ENCODE measurements around the gene TIPIN.

Gene TIPIN

DNA sequence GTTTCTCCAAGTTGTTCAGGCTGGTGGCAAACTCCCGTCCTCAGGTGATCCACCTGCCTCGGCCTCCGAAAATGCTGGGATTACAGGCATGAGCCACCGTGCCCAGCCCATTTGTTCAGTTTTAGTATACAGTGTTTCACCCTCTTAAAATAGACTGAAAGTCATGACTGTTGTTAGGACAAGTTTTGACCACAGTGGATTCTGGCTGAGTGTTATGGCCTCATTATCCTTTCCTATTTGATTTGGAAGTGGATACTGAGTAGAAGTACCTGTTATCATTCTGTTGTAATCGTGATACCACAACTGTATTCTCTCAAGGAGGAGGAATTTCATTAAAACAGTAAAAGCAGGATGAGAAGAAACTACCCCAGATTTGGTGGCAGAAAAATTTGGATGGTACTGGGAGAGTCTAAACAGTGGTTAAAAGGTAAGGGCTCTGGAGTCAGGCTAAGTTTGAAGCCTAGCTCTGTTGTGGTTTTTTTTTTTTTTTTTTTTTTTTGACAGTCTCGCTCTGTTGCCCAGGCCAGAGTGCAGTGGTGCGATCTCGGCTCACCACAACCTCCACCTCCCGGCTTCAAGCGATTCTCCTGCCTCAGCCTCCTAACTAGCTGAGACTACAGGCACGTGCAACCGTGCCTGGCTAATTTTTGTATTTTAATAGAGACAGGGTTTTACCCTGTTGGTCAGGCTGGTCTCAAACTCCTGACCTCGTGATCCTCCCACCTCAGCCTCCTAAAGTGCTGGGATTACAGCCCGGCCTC lies 32.8 kb upstream of the TIPIN start:
- H3K9me3 ChIP-seq (ENCODE audit: severe bottlenecking): no peaks in the 10 kb centered on the region
- H3K4me3 ChIP-seq (ENCODE audit: severe bottlenecking): no peak overlapping the region
- no peaks in the 10 kb centered on the region for H3K27me3 ChIP-seq (ENCODE audit: insufficient read depth, poor library complexity, severe bottlenecking)
- ATAC-seq (ENCODE audit: low read depth) (no peak), DNase-seq (ENCODE audit: low spot score) (no peak)
- TF ChIP-seq, protein P1, sequence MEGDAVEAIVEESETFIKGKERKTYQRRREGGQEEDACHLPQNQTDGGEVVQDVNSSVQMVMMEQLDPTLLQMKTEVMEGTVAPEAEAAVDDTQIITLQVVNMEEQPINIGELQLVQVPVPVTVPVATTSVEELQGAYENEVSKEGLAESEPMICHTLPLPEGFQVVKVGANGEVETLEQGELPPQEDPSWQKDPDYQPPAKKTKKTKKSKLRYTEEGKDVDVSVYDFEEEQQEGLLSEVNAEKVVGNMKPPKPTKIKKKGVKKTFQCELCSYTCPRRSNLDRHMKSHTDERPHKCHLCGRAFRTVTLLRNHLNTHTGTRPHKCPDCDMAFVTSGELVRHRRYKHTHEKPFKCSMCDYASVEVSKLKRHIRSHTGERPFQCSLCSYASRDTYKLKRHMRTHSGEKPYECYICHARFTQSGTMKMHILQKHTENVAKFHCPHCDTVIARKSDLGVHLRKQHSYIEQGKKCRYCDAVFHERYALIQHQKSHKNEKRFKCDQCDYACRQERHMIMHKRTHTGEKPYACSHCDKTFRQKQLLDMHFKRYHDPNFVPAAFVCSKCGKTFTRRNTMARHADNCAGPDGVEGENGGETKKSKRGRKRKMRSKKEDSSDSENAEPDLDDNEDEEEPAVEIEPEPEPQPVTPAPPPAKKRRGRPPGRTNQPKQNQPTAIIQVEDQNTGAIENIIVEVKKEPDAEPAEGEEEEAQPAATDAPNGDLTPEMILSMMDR (IDR thresholded peaks at IDR 0.05; ENCODE audit: poor library complexity, severe bottlenecking): no peak
- H3K4me1 ChIP-seq (ENCODE audit: insufficient read depth, poor library complexity, severe bottlenecking): peaks cover 40% of the 10 kb centered on the region
- peaks cover 30% of the 10 kb centered on the region for H3K36me3 ChIP-seq (ENCODE audit: low read depth)
- H3K27ac ChIP-seq (ENCODE audit: poor library complexity, severe bottlenecking): peak overlapping the region; percentile 97

- H3K4me3 ChIP-seq (ENCODE audit: severe bottlenecking): peak overlapping the region; percentile 74
Measured at GRCh38 chr15:66388576-66388975, 32.1 kb upstream of the TIPIN start.

DNA sequence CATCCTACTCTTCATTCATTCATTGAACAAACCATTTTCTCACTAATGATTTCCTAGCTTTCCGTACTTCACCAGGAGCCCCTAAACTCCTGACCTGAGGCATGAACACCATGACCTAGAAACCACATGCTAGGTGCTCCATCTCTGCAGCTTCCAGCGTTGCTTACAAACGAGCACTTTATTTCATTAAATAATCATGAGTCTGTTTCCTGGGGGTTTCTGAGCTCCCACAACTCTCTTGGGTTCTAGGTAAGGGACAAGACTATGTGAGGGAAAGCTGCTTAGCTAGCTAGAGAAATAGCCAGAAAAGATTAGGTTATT lies 31.5 kb upstream of the TIPIN start:
- H3K4me3 ChIP-seq (ENCODE audit: severe bottlenecking): peak overlapping the region; percentile 74
- peaks cover 25% of the 10 kb centered on the region for H3K36me3 ChIP-seq (ENCODE audit: low read depth)
- TF ChIP-seq, protein P1 (IDR thresholded peaks at IDR 0.05; ENCODE audit: poor library complexity, severe bottlenecking): peak; percentile 48
- DNase-seq (ENCODE audit: low spot score) (no peak), ATAC-seq (ENCODE audit: low read depth) (no peak)
- H3K27me3 ChIP-seq (ENCODE audit: insufficient read depth, poor library complexity, severe bottlenecking): no peaks in the 10 kb centered on the region
- H3K4me1 ChIP-seq (ENCODE audit: insufficient read depth, poor library complexity, severe bottlenecking): peaks cover 40% of the 10 kb centered on the region
- H3K9me3 ChIP-seq (ENCODE audit: severe bottlenecking): no peaks in the 10 kb centered on the region
- peak overlapping the region; percentile 97 for H3K27ac ChIP-seq (ENCODE audit: poor library complexity, severe bottlenecking)

More at GRCh38 chr15:66388576-66388975, 32.1 kb upstream of the TIPIN start:
- ATAC-seq (ENCODE audit: low read depth): no peak
- peaks cover 40% of the 10 kb centered on the region for H3K4me1 ChIP-seq (ENCODE audit: insufficient read depth, poor library complexity, severe bottlenecking)
- TF ChIP-seq, protein P1 (IDR thresholded peaks at IDR 0.05; ENCODE audit: poor library complexity, severe bottlenecking): no peak
- no peaks in the 10 kb centered on the region for H3K27me3 ChIP-seq (ENCODE audit: insufficient read depth, poor library complexity, severe bottlenecking)
- H3K9me3 ChIP-seq (ENCODE audit: severe bottlenecking): no peaks in the 10 kb centered on the region
- H3K36me3 ChIP-seq (ENCODE audit: low read depth): peaks cover 25% of the 10 kb centered on the region
- DNase-seq (ENCODE audit: low spot score): no peak
- H3K27ac ChIP-seq (ENCODE audit: poor library complexity, severe bottlenecking): peak overlapping the region; percentile 97

DNA sequence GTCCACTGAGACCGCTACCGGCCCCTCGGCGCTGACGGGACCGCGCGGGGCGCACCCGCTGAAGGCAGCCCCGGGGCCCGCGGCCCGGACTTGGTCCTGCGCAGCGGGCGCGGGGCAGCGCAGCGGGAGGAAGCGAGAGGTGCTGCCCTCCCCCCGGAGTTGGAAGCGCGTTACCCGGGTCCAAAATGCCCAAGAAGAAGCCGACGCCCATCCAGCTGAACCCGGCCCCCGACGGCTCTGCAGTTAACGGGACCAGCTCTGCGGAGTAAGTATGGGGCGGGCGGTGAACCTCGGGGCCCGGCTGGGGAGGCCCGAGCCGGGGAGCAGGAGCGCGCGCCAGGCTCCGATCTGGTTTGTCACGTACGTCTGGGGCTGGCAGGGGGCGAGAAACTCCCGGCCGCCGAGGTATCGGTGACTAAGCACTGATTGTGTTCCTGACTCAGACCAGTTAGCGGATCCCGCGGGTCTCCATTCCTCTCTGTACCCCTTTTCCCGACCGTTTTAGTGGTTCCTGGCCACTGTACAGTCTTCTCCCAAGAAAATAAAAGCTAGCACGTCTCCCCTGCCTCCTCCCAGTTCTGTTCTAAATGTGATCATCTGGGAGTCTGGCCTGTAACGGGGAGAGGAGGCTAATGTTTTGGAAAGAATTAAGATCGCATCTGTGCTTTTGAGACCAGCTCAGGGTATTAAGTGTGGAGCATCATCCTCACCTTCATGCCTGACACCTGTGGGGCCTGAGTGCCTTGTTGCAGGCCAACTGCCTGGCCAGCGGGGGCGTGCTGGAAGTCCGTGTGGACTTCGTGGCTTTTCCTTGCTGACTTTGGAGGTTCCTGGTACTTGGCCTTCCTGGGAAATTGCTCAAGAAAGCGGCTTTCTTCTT lies 30.9 kb upstream of the TIPIN start:
- Histone ChIP-seq H3K4me3 (ENCODE audit: severe bottlenecking) (peak overlapping the region; percentile 74), H3K27ac (ENCODE audit: poor library complexity, severe bottlenecking) (peak overlapping the region; percentile 97), H3K27me3 (ENCODE audit: insufficient read depth, poor library complexity, severe bottlenecking) (no peaks in the 10 kb centered on the region), H3K9me3 (ENCODE audit: severe bottlenecking) (no peaks in the 10 kb centered on the region), H3K4me1 (ENCODE audit: insufficient read depth, poor library complexity, severe bottlenecking) (peaks cover 40% of the 10 kb centered on the region), H3K36me3 (ENCODE audit: low read depth) (peaks cover 25% of the 10 kb centered on the region)
- ATAC-seq (ENCODE audit: low read depth): peak; percentile 47
- peak; percentile 89 for DNase-seq (ENCODE audit: low spot score)
- TF ChIP-seq, protein P1 (IDR thresholded peaks at IDR 0.05; ENCODE audit: poor library complexity, severe bottlenecking): peak; percentile 74
